Measurements from ENCODE around the gene KLF3.

KLF3 gene

DNA sequence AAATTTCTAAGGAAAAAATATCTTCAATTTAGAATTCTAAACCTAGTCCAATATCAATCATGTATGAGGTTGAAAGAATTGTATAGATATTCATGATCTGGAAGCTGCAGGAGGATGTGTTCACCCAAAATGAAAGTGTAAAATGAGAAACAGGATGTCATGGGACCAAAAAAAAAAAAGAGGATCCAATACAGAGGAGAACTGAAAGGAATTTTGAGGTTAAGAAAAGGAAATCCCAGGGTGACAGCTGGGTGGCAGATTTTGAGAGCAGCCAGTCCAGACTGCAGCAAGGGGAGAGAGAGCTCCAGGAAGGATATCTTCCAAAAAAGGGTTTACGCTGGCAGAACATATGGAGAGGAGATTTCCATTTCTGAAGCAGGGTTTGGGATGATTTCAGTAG is 79.9 kb downstream of the KLF3 start:
- DNase-seq (no peak), ATAC-seq (no peak)

- DNase-seq = no peak
These were observed 81.9 kb downstream of the KLF3 start for GRCh38 chr4:38745881-38746280.

GRCh38 chr4:38747629-38748028 is 83.6 kb downstream of the KLF3 start:
- DNase-seq (no peak), ATAC-seq (no peak)

More at GRCh38 chr4:38745881-38746280, 81.9 kb downstream of the KLF3 start:
- no peak for ATAC-seq

DNA sequence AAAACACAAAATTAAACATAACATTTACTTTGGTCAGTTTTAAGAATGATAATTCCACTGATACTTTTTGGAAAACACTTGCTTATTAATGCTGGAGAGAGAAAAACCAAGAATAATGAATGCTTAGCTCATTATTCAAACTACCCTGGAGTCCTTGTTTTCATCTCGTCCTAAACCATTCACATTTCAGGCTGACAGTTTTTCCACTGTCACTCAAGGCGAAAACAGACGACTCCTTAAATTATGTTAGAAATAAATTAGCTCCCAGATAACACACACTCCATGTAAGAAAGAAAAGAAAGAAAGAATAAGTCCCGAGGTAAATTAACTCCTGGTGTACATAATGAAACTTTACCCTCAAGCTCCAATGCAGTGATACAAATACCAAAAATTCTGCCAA is 85.3 kb downstream of the KLF3 start:
- ATAC-seq = no peak
- no peak for DNase-seq

All from stimulated activated naive CD8-positive, alpha-beta T cell treated with anti-CD3 and anti-CD28 coated beads, Interleukin-15, Interleukin-2, amounts not matched to agents 100 U/mL and 50 U/mL, for 24 hours (primary cell).